ENCODE results near the gene TCHP. TPM values are rescaled to one million over a fixed set of nuclear protein-coding genes. Genes with fewer than 3 reads are reported as not detected.

Gene TCHP
- total and polyA plus RNA-seq, 12 donors = 7.0 to 14.1 (median 9.1) TPM

DNA sequence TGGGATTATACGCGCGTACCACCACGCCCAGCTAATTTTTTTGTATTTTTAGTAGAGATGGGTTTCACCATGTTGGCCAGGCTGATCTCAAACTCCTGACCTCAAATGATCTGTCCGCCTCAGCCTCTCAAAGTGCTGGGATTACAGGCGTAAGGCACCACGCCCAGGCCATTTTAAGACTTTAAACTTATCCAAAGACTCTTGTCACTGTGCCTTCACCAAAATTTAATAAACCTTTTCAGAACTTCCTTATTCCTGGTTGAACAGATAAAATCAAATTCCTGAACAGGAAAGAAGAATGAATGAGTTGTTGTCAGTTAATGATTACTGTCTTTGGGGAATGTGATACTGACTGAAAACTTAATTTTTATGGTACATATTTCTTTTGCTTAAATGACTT, 58.3 kb downstream of the TCHP start:
- H3K27ac ChIP-seq = no peak overlapping the region
- TF ChIP-seq, protein P1, sequence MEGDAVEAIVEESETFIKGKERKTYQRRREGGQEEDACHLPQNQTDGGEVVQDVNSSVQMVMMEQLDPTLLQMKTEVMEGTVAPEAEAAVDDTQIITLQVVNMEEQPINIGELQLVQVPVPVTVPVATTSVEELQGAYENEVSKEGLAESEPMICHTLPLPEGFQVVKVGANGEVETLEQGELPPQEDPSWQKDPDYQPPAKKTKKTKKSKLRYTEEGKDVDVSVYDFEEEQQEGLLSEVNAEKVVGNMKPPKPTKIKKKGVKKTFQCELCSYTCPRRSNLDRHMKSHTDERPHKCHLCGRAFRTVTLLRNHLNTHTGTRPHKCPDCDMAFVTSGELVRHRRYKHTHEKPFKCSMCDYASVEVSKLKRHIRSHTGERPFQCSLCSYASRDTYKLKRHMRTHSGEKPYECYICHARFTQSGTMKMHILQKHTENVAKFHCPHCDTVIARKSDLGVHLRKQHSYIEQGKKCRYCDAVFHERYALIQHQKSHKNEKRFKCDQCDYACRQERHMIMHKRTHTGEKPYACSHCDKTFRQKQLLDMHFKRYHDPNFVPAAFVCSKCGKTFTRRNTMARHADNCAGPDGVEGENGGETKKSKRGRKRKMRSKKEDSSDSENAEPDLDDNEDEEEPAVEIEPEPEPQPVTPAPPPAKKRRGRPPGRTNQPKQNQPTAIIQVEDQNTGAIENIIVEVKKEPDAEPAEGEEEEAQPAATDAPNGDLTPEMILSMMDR (IDR thresholded peaks at IDR 0.05) = no peak
- H3K4me3 ChIP-seq = no peak overlapping the region
- ATAC-seq (no peak), DNase-seq (no peak)
- peaks cover 0 to 100% (median 58%) of the 10 kb centered on the region in 9 donors for H3K36me3 ChIP-seq
- H3K9me3 ChIP-seq = no peaks in the 10 kb centered on the region
- intact Hi-C loops (cut with DNase I) = no loop called here
- no peaks in the 10 kb centered on the region for H3K27me3 ChIP-seq
- 98% methylated on average over 7 of the region's 7 CpGs for WGBS, 2 donors
- H3K4me1 ChIP-seq = peaks cover 0 to 10% (median 2%) of the 10 kb centered on the region in 9 donors

DNA sequence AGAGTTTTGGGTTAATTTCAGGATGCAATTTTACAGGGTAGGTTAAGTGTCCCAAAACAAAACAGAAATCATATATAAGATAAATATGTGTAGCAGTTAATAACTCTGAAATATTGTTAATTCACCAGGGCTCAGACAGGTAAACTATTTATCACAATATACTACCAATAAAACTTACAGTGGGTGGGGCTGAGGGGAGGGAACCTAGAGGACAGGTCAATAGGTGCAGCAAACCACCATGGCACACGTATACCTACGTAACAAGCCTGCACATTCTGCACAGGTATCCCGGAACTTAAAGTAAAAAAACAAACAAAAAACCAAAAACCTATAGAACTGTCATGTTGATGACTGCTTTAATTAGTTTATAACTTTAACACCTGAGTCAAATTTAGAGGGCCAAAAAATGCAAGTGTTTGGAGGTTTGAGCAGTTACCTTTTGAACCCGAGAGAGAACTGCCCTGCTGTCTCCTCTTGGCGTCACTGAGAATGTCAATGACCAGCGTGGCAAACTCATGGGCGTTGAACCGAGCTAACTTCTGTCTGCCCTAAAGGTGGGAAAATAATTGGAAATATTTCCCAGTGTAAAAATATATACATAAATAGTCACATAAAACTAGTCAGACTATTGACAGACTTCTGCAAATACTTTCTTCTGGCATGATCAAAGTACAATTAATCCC, 59.5 kb downstream of the TCHP start:
- intact Hi-C loops (cut with DNase I) = no loop called here

DNA sequence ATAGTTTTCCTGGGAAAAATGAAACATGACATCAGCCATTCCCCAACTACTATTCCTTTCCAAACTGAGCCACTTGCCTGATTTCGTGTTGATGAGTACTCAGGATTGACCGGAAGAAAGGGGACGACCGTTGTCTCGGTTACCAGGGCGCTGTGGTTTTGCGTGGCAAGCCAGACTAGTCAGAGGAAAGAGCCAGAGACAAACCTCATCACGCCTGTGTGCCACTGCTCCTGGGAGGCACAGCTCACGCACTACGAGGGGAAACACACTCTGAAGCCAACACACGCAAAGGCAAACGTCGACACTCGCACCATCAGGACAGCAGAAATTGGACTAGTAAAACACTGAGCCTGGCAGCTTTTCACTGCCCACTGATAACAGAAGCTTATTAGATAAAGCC, 61.1 kb downstream of the TCHP start:
- H3K9me3 ChIP-seq = no peaks in the 10 kb centered on the region
- peak in 7 of 8 donors; percentile 43 to 88 (median 71) for ATAC-seq
- no peaks in the 10 kb centered on the region for H3K27me3 ChIP-seq
- H3K4me3 ChIP-seq = no peak overlapping the region
- TF ChIP-seq, protein P1 (IDR thresholded peaks at IDR 0.05) = no peak
- peaks cover 0 to 99% (median 50%) of the 10 kb centered on the region in 9 donors for H3K36me3 ChIP-seq
- H3K4me1 ChIP-seq = peaks cover 0 to 16% (median 8%) of the 10 kb centered on the region in 9 donors
- WGBS, 2 donors = 47 to 59% methylated on average over 14 of the region's 14 CpGs
- H3K27ac ChIP-seq = peak overlapping the region in 8 of 10 donors; percentile 10 to 52 (median 43)
- intact Hi-C loops (cut with DNase I) = no loop called here
- DNase-seq = peak in 1 of 2 donors; percentile 43

More for the DNA sequence above, 59.5 kb downstream of the TCHP start:
- Histone ChIP-seq H3K4me3 (no peak overlapping the region), H3K4me1 (peaks cover 0 to 13% (median 8%) of the 10 kb centered on the region in 9 donors), H3K27me3 (no peaks in the 10 kb centered on the region), H3K9me3 (no peaks in the 10 kb centered on the region), H3K36me3 (peaks cover 0 to 99% (median 57%) of the 10 kb centered on the region in 9 donors), H3K27ac (no peak overlapping the region)
- no peak for DNase-seq
- no peak for ATAC-seq
- WGBS, 2 donors = 95 to 98% methylated on average over 8 of the region's 8 CpGs
- TF ChIP-seq, protein P1 (IDR thresholded peaks at IDR 0.05) = no peak

- no peaks in the 10 kb centered on the region for H3K9me3 ChIP-seq
- DNase-seq = no peak
- peaks cover 0 to 99% (median 50%) of the 10 kb centered on the region in 9 donors for H3K36me3 ChIP-seq
- WGBS, 2 donors = 52 to 55% methylated on average over 6 of the region's 6 CpGs
- H3K27me3 ChIP-seq = no peaks in the 10 kb centered on the region
- TF ChIP-seq, protein P1 (IDR thresholded peaks at IDR 0.05) = no peak
- intact Hi-C loops (cut with DNase I) = no loop called here
- H3K4me1 ChIP-seq = peaks cover 0 to 16% (median 8%) of the 10 kb centered on the region in 9 donors
- no peak overlapping the region for H3K4me3 ChIP-seq
- ATAC-seq = peak in 6 of 8 donors; percentile 7 to 67 (median 47)
- peak overlapping the region in 8 of 10 donors; percentile 10 to 52 (median 43) for H3K27ac ChIP-seq
These were observed 61.5 kb downstream of the TCHP start for GRCh38 chr12:109961612-109962011.
